Caco-2 (cell line): Measurements from ENCODE around the gene JUN. TPM values are rescaled to one million over a fixed set of nuclear protein-coding genes. Genes with fewer than 3 reads are reported as not detected.

Source experiments
- BruUV-seq: library from RNA; stranded (reverse); fragments of 400-500 nt; replicated peaks from 2 replicates; lab custom pipeline; 2021; lab: Mats Ljungman, UMichigan
- CTCF ChIA-PET: fragments of 300-600 bp; sonication (Branson Sonifier 250); formaldehyde crosslinking; loops from one replicate; lab custom pipeline; 2022; ENCODE audit warnings: antibody characterized with exemption; lab: Charles Lee
- POLR2A ChIA-PET: fragments of 300-600 bp; sonication (Branson Sonifier 250); formaldehyde crosslinking; loops from one replicate; lab custom pipeline; 2022; ENCODE audit warnings: antibody characterized with exemption; lab: Charles Lee
- DNase-seq, 2 experiments: peaks; one replicate each; pipeline versions ENCODE4 v3.0.0 to v3.0.0-alpha.2; 2020 to 2022
- H3K27me3 ChIP-seq: replicated peaks from 2 replicates; pipeline ENCODE4 v1.6.0; 2011; ENCODE audit warnings: low read length; ENCODE audit not compliant: control insufficient read depth, insufficient read depth
- H3K36me3 ChIP-seq: 2 replicates; pipeline ENCODE4 v1.5.1; 2011; ENCODE audit warnings: low read length; ENCODE audit not compliant: control insufficient read depth, insufficient read depth
- H3K4me1 ChIP-seq: fragments of 250-450 bp; sonication (Bioruptor Pico); 2 replicates; pipeline ENCODE4 v1.5.1; 2020; ENCODE audit warnings: mild to moderate bottlenecking
- H3K4me3 ChIP-seq: 2 replicates; pipeline ENCODE4 v1.5.1; 2011; ENCODE audit warnings: low read depth, mild to moderate bottlenecking, control low read depth, low read length
- H3K9me3 ChIP-seq: fragments of 250-450 bp; sonication (Bioruptor Pico); 2 replicates; pipeline ENCODE4 v1.5.1; 2020; ENCODE audit warnings: mild to moderate bottlenecking, moderate library complexity
- H3K27ac Mint-ChIP-seq: one replicate; pipeline ENCODE4 v1.8.0; 2022; ENCODE audit warnings: mixed read lengths; ENCODE audit not compliant: unreplicated experiment
- H3K27me3 Mint-ChIP-seq: one replicate; pipeline ENCODE4 v1.8.0; 2022; ENCODE audit warnings: mixed read lengths; ENCODE audit not compliant: insufficient read depth, unreplicated experiment
- H3K36me3 Mint-ChIP-seq: one replicate; pipeline ENCODE4 v1.8.0; 2022; ENCODE audit warnings: mild to moderate bottlenecking, mixed read lengths; ENCODE audit not compliant: insufficient read depth, unreplicated experiment
- H3K4me1 Mint-ChIP-seq: one replicate; pipeline ENCODE4 v1.8.0; 2022; ENCODE audit warnings: low read depth, mixed read lengths; ENCODE audit not compliant: unreplicated experiment
- H3K4me3 Mint-ChIP-seq: one replicate; pipeline ENCODE4 v1.8.0; 2022; ENCODE audit warnings: mild to moderate bottlenecking, moderate library complexity, mixed read lengths; ENCODE audit not compliant: unreplicated experiment
- H3K9me3 Mint-ChIP-seq: one replicate; pipeline ENCODE4 v1.8.0; 2022; ENCODE audit warnings: mixed read lengths; ENCODE audit not compliant: unreplicated experiment
- CTCF ChIP-seq, 2 experiments: fragments of 200-600 bp in 1 of 2; IDR thresholded peaks; 1 replicate in 1 of 2; 2 replicates in 1 of 2; pipeline versions ENCODE4 v1.5.1 to v1.8.0; 2011 to 2022; ENCODE audit warnings: antibody characterized with exemption in 1 of 2, control low read depth in 1 of 2, inconsistent platforms in 1 of 2, low read depth in 1 of 2, low read length in 1 of 2, mild to moderate bottlenecking in 1 of 2, moderate library complexity in 1 of 2; ENCODE audit not compliant: insufficient read depth in 1 of 2, severe bottlenecking in 1 of 2, unreplicated experiment in 1 of 2
- intact Hi-C: fragments of 100-400 bp; cut with micrococcal nuclease; formaldehyde crosslinking; loops from one replicate; pipeline ENCODE4 v1.10.0; 2022; ENCODE audit not compliant: unreplicated experiment
- total RNA-seq: library from RNA; stranded (reverse); gene quantifications from 2 replicates; pipeline ENCODE4 v1.2.3, GENCODE V29; 2022

Gene JUN
- total RNA-seq, 1 experiment from 2014 or later = 25.7 TPM

- Mint-ChIP-seq H3K9me3 (no peaks in the 10 kb centered on the region), H3K27me3 (no peaks in the 10 kb centered on the region), H3K4me3 (no peak overlapping the region), H3K27ac (no peak overlapping the region), H3K36me3 (peaks cover 49% of the 10 kb centered on the region), H3K4me1 (no peaks in the 10 kb centered on the region)
- no peaks in the 10 kb centered on the region for H3K27me3 ChIP-seq
- no peaks in the 10 kb centered on the region for H3K36me3 ChIP-seq
- TF ChIP-seq CTCF (IDR thresholded peaks at IDR 0.05; ENCODE audit: insufficient read depth in 1 of 2, low read depth in 1 of 2, low read length in 1 of 2, severe bottlenecking in 1 of 2, unreplicated experiment in 1 of 2) = no peak
- no TSS peak for BruUV-seq
- intact Hi-C loops = no loop called here
- no peaks in the 10 kb centered on the region for H3K4me1 ChIP-seq
- DNase-seq = no peak
- ChIA-PET CTCF (no interaction called here), POLR2A (no interaction called here)
- no peaks in the 10 kb centered on the region for H3K9me3 ChIP-seq
- no peak overlapping the region for H3K4me3 ChIP-seq
Measured at GRCh38 chr1:58778385-58779000, 5.4 kb downstream of the JUN start.

GRCh38 chr1:58774027-58774426 is 9.8 kb downstream of the JUN start:
- no peak overlapping the region for H3K4me3 Mint-ChIP-seq
- intact Hi-C loops = no loop called here
- no peaks in the 10 kb centered on the region for H3K27me3 Mint-ChIP-seq
- no peaks in the 10 kb centered on the region for H3K9me3 Mint-ChIP-seq
- Histone ChIP-seq H3K9me3 (no peaks in the 10 kb centered on the region), H3K36me3 (no peaks in the 10 kb centered on the region), H3K27me3 (no peaks in the 10 kb centered on the region), H3K4me3 (no peak overlapping the region), H3K4me1 (no peaks in the 10 kb centered on the region)
- no peak overlapping the region for H3K27ac Mint-ChIP-seq
- H3K4me1 Mint-ChIP-seq = no peaks in the 10 kb centered on the region
- TF ChIP-seq CTCF (IDR thresholded peaks at IDR 0.05; ENCODE audit: insufficient read depth in 1 of 2, low read depth in 1 of 2, low read length in 1 of 2, severe bottlenecking in 1 of 2, unreplicated experiment in 1 of 2) = no peak
- DNase-seq = no peak
- POLR2A ChIA-PET = no interaction called here
- H3K36me3 Mint-ChIP-seq = peaks cover 5% of the 10 kb centered on the region
- CTCF ChIA-PET = no interaction called here
- BruUV-seq = no TSS peak

GRCh38 chr1:58773406-58773840 is 10.4 kb downstream of the JUN start:
- no peaks in the 10 kb centered on the region for H3K4me1 ChIP-seq
- H3K9me3 Mint-ChIP-seq = no peaks in the 10 kb centered on the region
- POLR2A ChIA-PET = no interaction called here
- H3K27me3 ChIP-seq = no peaks in the 10 kb centered on the region
- DNase-seq = no peak
- intact Hi-C loops = no loop called here
- no peaks in the 10 kb centered on the region for H3K36me3 ChIP-seq
- TF ChIP-seq CTCF (IDR thresholded peaks at IDR 0.05; ENCODE audit: insufficient read depth in 1 of 2, low read depth in 1 of 2, low read length in 1 of 2, severe bottlenecking in 1 of 2, unreplicated experiment in 1 of 2) = no peak
- no peaks in the 10 kb centered on the region for H3K36me3 Mint-ChIP-seq
- CTCF ChIA-PET = no interaction called here
- no peak overlapping the region for H3K27ac Mint-ChIP-seq
- no TSS peak for BruUV-seq
- H3K9me3 ChIP-seq = no peaks in the 10 kb centered on the region
- H3K27me3 Mint-ChIP-seq = no peaks in the 10 kb centered on the region
- no peak overlapping the region for H3K4me3 Mint-ChIP-seq
- H3K4me1 Mint-ChIP-seq = no peaks in the 10 kb centered on the region
- no peak overlapping the region for H3K4me3 ChIP-seq
